HG02884 (cell line): ENCODE data around the gene HID1.
"Not testable (repeated sequence)": the region's sequence is repeated elsewhere in the genome, so short reads cannot be mapped to it uniquely, and the experiment has no call there.

ENCODE experiments used
- ATAC-seq: cut with Tn5 transposase; IDR thresholded peaks from one replicate; pipeline ENCODE4 v1.9.1; 2021; ENCODE audit warnings: mild to moderate bottlenecking, moderate library complexity; ENCODE audit not compliant: unreplicated experiment

HID1 gene

DNA sequence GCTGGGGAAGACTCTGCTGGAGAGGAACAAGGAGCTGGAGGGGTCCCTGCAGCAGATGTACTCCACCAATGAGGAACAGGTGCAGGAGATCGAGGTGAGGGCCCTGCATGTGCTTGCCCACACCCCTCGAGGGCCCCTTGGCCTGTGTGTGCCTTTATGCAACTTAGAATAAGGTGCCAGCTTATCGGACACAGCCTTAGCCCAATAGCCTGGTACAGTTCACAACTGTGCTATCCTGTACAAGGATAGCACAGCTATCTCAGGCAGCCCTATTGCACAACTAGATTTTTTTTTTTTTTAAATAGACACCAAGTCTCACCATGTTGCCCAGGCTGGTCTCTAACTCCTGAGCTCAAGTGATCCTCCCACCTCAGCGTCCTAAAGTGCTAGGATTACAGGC is 27.0 kb upstream of the HID1 start:
- ATAC-seq: no peak

DNA sequence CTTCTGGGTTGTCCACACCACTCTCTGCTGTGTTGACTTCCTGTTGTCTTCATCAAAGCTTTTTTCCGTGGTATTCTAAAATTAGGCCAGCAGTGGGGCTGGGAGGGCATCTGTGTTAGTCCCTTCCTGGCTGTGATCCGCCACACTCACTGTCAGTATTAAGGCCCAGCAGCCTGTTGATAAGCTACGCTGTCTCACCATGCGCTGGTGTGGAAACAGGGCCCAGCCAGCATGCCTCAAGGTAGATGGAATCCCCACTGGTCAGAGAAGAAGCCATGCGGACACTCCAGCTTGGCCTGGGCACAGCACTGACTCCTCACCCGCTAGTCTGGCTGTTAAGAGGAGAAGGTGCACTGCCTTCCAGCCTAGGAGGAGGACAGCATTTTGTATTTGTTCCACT is 26.2 kb upstream of the HID1 start:
- no peak for ATAC-seq

DNA sequence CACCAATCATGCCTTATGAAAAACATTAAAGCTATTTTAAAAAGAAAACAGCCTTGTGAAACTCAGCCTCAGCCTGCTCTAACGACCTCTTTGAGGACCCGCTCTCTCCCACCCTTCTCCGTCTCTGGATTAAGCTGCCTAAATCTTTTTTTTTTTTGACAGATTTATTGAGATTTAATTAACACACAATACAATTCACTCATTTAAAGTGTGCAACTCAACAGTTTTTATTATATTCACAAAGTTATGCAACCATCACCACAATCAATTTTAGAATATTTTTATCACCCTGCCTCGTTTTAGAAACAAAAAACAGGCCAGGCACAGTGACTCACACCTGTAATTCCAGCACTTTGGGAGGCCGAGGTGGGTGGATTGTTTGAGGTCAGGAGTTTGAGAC is 23.3 kb upstream of the HID1 start:
- no peak for ATAC-seq

DNA sequence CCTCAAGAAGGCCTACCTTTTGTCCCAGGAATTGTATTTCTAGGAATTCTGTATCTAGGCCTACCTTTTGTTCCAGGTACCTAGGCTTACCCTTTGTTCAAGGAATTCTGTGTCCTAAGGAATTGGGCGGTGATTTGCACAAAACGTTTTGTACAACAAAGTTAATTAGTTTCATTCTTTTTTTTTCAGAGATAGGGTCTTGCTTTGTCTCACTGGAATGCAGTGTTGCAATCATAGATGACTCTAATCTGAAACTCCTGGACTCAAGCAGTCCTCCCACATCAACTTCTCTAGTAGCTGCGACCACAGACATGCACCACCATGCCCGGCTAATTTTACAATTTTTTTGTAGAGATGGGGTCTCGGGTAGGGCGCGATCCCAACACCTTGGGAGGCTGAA is 21.9 kb upstream of the HID1 start:
- no peak for ATAC-seq

DNA sequence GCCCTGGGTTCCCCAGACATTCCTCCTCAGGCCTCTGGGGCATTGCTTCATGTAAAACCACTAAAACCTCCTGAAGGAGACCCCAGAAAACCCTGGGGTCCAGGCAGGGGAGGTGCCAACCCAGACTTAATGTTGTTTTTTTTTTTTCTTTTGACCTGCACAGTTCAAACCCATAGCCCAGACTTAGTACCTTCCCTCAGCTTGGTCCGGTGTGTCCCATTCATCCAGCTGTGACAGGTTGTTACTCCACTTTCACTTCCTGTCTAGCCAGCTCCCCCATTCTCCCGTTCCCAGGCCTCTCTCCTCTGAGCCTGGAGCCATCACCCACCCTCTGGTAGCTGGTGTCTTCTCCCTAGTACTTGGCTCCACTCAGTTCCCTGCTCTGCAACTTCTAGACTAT is 19.7 kb upstream of the HID1 start:
- no peak for ATAC-seq

DNA sequence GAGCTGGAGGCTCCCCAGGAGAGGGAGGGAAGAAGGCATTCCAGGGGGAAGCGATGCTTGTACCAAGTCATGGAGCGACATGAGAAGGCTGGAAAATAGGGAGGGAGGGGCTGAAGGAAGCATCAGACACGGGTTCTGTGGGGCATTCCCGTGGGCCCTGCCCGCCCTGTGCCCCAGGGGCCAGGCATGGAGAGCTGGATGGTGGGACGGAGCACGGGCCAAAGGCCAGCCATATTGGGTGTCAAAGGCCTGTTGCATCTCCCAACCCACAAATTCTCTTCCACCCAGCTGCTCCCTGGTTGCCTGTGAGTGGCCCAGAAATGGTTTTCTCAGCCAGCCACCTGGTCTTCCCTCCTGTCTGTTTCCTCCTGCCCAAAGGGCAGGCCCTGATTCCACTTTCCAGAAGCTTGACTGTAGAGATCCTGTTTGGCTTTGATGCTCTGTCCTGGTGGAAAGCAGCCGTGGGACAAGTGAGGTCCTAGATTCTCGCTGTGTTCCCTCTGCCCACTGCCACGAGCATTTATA is 18.1 kb upstream of the HID1 start:
- no peak for ATAC-seq

DNA sequence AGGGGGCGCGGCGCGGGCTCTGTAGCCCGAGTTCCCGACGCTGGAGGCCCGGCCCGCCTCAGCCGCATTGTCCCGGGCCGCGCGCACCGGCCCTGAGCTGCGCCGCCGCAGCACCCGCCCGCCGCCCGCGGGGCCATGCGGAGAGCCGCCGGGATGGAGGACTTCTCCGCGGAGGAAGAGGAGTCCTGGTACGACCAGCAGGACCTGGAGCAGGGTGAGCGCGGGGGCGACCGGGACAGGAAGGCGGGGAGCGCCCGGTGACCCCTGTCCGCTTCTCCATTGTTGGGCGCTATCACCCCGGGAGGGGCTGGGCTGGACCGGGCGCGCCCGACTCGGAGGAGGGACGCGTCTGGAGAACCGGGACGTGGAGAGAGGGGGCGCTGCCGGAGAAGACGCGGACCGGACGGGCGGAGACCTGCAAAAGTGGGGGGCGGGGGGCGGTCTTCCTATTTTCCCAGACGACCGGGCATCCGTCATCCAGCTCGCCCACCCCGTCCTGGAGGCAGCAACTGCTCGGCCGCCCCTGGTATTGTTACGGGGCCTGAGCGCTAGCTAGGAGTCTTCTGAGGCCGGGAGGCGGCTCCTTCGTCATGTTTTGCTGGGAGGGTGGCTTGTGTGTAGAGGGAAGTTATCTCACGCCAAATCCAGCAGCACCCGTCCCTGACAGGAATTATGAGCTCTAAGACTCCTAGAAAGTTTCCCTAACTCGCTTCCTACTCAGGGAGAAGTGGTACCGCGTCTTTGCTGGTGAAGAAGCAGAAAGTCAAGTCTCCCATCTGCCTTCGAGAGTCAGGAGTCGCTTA is 15.6 kb upstream of the HID1 start:
- ATAC-seq: peak; percentile 40

DNA sequence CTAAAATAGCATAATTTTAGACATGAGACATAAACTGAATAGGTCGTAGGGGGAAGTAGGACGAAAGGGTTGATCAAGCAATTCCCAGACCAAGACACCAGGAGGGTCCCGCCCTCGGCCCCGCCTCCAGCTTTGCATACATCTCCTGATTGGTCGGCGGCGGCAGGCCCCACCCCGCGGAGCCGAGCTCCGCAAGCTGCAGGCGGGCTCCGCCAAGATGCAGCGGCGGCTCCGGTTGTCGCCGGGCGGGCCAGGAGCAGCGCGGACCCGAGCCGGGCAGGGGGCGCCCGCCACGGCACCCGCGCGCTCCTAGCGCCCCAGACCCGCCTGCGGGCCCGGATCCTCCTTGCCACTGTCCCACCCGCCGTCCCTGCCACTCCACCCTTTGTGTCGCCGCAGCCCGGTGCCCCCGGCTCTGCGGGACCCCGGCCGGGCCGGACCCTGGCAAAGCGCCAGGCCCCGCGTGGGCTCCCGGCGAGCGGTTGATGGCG is 14.9 kb upstream of the HID1 start, which contains the start of gene CDR2L:
Gene CDR2L, plus strand, starts transcription at position 215 of the 491 bp plus-strand sequence. CDS start 412 bp downstream, outside the sequence.
- ATAC-seq: peak; percentile 89

DNA sequence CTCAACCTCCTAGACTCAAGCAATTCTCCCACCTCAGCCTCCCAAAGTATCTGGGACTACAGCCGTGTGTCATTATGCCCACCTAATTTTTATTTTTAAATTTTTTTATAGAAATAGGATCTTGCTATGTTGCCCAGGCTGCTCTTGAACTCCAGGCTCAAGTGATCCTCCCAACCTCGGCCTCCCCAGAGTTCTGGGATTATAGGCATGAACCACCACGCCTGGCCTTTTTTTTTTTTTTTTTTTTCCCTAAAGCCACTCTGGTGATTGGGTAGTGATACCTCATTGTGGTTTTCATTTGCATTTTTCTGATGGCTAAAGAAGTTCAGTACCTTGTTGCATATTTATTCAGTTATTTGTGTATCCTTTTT is 13.6 kb upstream of the HID1 start:
- no peak for ATAC-seq

DNA sequence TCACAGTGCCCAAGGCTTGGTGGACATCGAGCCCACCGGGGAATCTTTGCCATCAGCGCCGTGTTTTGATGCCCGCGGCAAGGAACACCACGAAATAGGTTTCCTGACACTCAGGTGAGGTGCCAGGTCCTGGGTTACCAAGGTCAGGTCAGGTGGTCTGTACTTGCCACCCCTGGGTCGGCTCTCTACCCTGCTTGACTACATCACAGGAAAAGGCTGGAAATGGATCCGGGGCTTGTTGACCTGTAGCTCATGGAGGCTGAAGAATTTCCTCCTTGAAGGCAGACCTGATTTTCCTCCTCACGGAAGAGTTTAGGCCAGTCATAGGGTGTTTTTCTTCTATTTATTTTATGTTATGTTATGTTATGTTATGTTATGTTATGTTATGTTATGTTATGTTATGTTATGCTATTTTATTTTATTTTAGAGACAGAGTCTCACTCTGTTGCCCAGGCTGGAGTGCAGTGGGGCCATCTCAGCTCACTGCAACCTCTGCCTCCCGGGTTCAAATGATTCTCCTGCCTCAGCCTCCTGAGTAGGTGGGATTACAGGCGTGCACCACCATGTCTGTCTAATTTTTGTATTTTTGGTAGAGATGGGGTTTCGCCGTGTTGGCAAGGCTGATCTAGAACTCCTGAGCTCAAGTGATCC is 10.2 kb upstream of the HID1 start:
- ATAC-seq: not testable (repeated sequence)

DNA sequence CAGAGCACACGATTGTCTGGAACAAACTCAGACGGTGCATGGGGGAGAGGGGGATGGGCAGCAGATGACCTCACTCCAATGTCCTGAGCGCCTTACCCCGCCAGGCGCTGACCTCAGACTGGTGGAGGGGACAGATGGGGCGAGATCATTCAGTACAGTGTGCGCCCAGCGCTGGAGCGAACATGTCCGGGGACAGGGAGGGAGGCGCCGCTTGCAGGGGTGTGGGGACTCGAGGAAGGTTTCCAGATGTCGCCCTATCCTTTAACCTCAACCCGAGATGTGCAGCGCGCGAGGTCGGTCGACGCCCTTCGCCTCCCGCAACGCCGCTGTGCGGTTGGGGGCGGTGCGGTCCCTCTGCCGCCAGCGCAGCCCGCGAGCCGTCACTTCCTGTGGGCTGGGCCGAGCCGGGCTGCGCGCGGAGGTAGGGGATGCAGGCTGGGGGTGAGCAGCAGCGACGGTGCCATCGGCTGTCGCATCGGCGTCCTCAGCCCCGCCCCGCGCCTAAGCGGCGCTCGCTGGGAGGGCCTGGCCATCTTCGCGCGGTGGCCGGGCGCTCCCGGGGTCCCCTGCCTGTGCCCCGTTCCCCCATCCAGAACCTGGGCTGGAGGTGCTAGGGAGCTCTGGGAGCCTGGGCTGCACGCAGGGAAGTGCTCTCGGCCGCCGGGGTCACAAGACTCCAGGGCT is 9.6 kb upstream of the HID1 start:
- ATAC-seq: no peak

DNA sequence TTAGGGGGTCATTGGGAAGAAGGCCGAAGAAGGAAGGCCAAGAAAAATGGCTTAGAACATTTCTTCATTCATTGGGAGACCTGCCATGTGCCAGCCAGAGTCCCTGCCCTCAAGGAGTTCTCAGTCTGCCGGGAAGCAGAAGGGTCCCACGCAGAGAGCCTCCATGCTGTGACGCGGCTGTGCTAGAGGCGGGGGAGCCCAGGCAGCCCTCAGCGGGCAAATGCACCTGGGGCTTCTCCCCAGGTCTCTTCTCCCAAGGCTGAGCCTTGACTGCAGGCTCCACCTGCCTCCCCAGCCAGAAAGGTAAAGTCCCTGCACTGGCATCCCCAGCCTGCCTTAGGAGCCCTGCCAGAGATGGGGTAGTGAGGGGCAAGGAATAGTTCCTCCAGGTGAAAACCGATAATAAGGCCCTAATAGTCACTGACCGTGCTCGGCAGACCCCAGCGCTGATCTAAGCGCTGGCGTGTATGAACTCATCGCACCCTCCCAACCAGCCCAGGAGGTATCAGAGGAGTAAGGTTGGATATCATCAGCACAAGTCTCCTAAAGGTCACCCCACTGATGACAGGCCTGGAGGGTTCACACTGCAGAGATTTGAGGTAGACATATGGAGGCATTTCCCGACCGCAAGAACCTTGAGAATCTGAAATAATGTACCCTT is 8.9 kb upstream of the HID1 start:
- no peak for ATAC-seq

DNA sequence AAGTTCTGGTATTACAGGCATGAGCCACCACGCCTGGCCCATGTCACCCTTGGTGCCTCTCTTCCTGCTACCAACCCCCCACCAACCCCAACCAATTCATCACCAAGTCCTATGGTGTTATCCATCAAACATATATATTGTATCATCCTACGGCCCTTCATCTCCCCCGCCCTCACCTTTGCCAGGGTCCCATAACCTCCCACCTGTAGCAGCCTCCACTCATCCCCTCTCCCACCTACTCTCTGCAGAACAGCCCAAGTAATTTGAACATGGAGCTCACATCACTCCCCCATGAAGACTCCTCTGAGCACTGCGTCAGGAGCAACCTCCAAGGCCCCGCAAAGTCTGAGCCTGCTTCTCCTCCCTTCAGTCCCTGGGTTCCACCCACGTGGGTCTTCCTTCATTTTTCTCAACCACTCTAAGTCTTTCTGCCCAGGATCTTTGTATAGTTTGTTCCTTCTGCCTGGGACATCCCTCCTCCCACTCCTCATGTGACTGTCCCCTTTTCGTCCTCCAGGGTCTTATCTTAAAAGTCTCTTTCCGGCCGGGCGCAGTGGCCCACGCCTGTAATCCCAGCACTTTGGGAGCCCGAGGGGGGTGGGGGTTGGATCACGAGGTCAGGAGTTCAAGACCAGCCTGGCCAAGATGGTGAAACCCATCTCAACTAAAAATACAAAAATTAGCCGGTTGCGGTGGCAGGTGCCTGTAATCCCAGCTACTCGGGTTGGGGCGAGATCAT is 7.0 kb upstream of the HID1 start:
- no peak for ATAC-seq

DNA sequence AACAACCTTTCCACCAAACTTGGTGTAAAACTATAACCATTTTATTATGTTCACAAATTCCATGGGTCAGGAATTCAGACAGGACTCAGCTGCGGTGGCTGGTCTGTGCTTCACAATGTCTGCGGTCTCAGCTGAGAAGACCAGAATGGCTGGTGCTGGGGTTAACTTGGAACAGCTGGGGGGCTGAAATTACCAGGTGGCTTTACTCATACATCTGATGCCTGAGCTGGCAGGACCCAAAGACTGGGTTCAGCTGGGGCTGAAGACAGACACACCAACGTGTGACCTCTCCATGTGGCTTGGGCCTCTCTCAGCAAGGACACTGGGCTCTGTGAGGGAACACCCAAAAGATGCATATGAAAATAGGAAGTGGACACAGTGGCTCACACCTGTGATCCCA is 5.7 kb upstream of the HID1 start:
- no peak for ATAC-seq

DNA sequence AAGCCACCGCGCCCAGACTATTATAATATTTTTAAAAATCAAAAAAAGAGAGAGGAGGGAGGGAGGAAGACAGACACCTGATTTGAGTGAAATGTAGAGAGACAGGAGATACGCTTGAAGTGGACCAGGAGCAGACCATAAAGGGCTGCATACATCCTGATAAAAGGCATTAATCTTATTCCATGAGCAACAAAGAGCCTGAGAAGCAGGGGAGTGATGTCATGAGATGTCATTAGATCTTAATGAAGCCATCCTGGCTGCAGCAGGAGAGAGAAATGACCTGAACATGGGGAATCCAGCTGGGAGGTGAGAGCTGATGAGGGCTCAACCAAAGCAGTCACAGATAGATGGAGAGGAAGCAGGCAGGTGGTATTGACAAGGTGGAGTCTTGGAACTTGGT is 5.2 kb upstream of the HID1 start:
- no peak for ATAC-seq

DNA sequence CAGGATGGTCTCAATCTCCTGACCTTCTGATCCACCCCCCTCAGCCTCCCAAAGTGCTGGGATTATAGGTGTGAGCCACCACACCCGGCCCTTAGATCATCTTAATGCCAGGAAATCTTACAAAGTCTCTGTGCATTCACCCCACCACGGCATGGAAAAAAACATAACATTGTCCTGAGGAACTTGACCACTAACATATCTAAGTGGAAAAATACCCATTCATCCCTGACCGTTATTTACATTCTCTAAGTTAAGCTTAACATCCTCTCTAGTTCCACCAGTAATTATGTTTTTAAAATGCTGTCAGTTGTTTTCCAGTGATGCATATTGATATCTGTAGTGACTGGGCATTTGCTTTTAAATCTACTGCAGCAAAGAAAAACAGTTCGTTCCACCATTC is 3.4 kb upstream of the HID1 start:
- ATAC-seq: no peak

DNA sequence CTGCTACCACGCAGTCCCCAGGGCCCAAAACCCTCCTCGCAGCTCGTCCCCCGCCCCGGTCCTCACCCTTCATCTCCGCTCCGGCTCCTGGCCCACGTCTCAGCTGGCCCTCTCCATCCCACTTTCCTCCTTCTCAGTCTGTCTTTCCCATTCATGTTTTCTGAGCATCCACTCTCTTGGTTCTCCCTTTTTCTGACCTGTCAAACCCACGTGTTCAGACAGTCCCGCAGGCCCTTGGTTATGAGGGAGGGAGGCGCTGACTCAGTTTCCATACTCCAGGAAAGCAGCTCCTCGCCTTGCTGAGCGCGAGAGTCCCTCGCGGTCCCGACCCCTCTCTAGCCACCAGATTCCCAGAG is 392 bp upstream of the HID1 start:
- ATAC-seq: no peak

DNA sequence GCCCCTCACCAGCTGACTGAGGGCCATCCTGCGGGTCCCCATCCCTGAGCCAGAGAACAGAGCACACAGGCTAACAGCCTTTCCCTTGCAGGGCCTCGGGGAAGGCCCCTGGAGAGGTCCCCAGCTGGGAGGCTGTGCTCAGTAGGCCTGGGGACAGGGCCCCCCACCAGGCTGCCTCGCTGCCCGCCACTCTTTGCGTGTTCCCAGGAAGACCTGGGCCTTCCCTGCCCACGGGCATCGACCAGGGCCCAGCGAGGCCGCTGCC is 785 bp downstream of the HID1 start:
- no peak for ATAC-seq

DNA sequence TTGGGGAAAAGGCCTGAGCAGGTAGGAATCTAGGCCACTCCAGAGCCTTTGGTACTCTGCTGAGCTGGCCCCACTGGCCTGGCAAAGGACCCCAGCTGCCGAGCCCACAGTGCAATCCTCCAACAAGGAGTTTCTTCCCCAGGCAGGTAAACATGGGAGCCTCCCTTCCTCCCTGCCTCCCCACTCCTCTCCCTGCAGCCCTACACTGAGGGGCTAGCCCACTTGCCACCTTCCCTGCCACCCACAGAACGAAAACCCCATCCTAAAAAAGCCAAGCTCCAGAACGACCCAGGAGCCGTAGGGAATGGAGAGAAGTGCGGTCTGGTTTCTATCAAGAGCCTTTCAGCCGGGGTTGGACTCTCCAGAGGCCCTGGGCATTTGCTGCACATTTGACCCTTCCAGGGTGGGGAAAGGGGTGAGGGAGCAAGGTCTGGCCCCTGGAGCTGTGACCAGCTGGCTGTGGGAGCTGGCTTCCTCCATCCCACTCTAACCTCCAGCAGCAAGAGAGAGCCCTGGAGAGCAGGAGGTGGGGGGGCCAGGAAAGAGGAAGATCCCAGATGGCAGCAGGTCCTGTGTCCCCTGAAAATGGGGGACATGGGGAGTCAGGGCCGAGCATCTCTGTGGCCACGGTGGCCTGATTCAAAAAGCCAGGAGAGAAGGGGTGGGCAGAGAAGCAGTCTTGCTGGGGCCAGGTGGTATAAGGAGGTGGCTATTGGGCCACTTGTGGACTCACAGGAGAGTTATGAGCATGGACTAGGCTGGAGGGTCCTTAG is 1.3 kb downstream of the HID1 start:
- ATAC-seq: no peak

DNA sequence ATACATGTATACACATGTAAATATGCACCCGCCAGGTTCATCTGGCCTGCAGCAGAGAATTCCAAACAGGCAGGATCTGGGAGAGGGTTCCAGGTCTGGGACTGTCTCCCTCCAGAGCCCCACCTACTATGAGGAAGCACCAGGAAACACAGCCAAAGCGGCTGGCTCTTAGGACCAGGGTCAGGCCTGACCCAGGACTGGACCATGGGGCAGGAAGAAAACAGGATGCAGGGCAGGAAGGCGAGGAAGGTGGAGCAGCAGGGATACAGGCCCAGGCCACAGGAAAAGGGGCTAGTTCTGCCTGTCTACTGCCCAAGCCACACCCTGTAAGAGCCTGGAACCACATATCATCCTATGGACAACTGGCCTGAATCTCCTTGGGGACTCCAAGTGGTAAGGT is 2.2 kb downstream of the HID1 start:
- ATAC-seq: no peak
